ENCODE measurements around the gene AMFR.
"Not testable (repeated sequence)": the region's sequence is repeated elsewhere in the genome, so short reads cannot be mapped to it uniquely, and the experiment has no call there.

Gene AMFR

GRCh38 chr16:56387396-56387795 is 37.9 kb downstream of the AMFR start:
- DNase-seq = no peak

DNA sequence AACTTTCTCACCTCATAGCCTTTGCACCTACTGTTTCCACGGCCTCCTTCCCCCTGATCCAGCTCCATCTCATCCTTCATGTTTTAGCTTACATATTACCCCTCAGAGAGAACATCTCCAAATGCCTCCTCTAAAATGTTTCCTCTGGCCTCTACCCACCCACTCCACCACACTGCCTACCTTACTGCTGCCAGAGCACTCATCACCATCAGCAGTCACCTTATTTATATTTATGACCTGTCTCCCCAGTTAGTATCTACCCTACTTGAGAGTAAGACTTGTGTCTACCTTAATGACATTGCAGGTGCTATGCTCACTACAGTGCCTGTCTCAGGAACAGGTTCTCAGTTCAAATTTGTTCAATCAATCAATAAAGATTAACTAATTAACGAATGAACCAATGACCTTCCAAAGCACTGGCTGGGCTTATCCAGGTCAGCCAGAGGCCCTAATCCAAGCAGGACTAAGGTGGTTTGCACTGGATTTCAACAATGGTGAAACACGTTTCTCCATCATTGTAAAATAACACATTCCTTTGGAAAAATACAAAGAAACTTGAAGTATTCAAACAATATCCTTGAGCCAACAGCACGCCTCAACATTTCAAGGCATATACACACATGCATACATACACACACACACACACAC is 41.1 kb downstream of the AMFR start:
- no peak for DNase-seq

DNA sequence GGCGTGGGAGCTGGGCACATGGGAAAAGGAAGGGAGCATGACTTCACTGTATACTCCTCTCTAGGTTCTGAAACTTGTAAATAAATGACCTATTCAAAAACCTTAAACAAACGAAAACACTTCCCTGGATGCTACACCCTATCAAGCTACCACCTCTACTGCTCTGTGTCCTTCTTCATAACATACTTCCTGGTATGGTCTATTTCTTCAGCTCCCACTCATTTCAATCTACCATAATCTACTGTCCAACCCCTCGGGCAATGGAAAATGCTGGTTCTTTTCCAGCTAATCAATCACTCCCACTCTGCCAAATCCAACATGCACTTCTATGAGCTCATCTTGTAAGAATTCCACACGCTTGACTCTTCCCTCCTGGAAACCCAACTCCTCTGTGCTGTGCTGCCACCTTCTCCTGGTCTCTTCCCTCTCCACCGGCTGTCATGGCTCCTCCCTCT is 42.4 kb downstream of the AMFR start:
- DNase-seq = no peak

DNA sequence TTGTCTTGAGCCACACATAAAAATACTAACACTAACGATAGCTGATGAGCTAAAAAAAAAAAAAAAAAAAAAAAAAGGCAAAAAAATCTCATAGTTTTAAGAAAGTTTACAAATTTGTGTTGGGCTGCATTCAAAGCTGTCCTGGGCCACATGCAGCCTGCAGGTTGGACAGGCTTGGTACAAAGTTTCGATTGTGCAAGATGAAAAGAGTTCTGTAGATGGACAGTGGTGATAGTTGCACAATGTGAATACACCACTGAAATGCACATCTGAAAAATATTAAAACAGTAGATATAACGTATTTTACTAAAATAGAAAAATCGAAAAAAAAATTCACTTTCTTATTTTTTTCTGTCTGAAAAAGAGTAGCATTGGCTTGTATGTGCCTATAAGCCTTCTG is 42.9 kb downstream of the AMFR start:
- no peak for DNase-seq

DNA sequence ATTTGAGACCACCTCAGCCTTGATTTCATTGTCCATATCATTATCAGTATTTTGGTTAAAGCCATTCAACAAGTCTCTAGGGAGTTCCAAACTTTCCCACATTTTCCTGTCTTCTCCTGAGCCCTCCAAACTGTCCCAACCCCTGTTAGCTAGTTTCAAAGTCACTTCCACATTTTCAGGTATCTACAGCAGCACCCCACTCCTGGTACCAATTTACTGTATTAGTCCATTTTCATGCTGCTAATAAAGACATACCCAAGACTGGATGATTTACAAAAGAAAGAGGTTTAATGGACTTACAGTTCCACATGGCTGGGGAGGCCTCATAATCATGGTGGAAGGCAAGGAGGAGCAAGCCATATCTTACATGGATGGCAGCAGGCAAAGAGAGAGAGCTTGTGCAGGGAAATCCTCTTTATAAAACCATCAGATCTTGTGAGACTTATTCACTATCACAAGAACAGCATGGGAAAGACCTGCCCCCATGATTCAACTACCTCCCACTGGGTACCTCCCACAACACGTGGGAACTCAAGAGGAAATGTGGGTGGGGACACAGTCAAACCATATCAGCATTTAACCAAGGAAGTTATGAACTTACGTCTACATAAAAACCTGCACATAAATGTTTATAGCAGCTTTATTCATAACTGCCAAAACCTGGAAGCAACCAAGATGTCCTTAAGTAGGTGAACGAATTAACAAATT is 44.4 kb downstream of the AMFR start:
- DNase-seq = not testable (repeated sequence)

DNA sequence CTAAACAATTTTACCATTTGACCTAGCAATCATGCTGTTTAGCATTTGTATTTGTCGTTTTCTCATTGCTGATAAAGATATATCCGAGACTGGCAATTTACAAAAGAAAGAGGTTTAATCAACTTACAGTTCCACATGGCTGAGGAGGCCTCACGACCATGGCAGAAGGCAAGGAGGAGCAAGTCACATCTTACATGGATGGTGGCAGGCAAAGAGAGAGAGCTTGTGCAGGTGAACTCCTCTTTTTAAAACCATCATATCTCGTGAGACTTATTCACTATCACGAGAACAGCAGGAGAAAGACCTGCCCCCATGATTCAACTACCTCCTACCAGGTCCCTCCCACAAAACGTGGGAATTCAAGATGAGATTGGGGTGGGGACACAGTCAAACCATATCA is 46.3 kb downstream of the AMFR start:
- not testable (repeated sequence) for DNase-seq

DNA sequence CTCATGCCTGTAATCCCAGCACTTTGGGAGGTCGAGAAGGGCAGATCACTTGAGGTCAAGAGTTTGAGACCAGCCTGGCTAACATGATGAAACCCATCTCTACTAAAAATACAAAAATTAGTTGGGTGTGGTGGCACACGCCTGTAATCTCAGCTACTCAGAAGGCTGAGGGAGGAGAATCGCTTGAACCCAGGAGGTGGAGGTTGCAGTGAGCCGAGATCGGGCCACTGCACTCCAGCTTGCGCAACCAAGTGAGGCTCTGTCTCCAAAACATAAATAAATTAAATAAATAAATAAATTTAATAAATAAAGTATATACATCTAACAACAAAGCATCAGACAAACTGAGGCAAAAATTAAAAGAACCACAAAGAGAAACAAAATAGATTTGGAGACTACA is 49.6 kb downstream of the AMFR start:
- not testable (repeated sequence) for DNase-seq

DNA sequence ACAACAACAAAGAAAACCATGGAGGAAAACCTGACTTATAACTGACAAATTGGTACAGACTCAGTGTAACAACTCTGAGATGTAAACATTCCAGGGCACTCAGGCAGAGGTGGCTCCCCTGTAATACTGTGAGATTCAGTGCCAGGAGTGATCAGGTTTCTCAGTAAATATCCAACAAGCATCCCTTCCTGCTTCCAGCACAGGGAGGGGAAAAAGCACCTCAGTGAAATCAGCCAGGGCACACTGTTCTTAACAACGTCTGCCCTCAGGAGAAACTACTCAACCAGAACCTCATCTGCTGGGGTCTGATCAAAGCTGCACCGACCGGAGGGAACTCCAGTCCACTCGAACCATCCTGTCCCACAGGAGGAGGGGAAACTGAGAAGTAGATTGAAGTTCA is 52.3 kb downstream of the AMFR start:
- no peak for DNase-seq

DNA sequence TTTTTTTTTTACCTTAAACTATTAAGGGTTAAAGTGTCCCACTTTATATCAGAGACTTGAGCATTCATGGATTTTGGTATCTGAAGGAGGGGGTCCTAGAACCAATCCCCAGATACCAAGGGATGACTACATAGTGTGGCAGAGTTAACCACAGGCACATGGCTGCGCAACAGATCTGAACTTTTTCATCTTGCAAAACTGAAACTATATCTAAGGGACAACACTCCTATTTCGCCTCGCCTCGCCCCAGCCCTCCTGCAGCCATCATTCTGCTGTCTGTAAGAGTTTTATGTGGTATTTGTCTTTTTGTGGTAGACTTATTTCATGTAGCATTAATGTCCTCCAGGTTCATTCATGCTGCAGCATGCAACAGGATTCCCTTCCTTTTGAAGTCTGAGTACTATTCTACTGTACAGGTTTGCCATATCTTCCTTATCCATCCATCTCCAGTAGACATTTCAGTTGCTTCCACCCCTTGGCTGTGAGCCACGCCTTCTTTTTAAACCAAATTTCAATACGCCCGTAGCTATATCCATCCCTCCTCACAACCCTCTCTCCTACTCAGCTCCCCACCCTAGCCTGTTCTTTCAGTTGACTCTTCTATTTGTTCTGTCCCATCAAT is 53.2 kb downstream of the AMFR start:
- DNase-seq = peak in 2 of 6 experiments; percentile 8 to 23

DNA sequence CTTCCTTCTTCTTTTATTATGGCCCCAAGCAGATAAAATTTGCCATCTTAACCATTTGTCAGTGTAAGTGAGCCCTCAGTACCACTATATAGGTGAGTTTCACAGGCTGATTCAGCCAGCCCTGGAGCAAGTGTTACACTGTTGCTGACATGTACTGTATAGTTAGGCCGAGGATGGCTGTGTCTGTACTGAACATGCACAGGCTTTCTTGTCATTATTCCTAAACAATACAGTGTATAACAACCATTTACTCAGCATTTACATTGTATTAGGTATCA is 53.7 kb downstream of the AMFR start:
- DNase-seq = no peak

GRCh38 chr16:56370875-56371659 is 54.3 kb downstream of the AMFR start:
- no peak for DNase-seq

GRCh38 chr16:56370185-56370874 is 55.0 kb downstream of the AMFR start:
- DNase-seq = no peak

DNA sequence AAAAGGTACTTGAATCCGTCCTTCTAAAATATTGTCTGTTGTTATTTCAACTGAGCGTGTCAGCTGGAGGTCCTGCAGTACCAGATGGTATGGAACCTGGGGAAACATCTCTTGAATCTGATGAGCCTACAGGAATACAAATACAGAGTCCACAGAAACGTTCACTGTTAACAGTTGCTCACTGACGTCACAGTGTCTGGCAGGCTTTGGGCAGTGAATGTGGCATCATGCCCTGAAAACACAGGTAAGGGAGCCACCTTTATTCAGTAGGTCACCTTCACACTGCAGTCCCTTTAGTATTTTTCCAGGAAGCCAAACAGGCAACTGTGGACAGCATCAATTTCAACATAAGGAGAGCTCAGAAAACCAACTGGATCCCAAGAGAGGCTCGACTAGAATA is 56.1 kb downstream of the AMFR start:
- no peak for DNase-seq

- DNase-seq = no peak
These were observed 56.8 kb downstream of the AMFR start for GRCh38 chr16:56368545-56368944.

DNA sequence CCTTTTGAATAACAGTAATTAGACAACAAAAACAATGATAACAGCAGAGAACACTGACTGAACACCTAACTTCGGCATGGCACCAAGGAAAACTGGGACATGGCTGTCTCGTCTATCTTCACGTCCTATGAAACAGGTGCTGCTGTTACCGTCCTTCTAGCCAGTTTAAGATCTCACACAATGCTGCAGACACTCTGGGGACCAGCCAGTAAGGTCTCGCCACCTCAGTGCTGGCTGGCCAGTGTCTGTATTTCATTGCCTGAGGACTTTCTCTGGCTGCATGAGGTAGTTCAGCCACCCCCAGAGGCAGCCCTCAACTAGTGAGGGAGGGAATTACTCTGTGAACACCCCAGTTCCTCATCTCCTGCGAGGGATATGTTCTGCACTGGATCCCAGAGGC is 57.6 kb downstream of the AMFR start:
- no peak for DNase-seq

DNA sequence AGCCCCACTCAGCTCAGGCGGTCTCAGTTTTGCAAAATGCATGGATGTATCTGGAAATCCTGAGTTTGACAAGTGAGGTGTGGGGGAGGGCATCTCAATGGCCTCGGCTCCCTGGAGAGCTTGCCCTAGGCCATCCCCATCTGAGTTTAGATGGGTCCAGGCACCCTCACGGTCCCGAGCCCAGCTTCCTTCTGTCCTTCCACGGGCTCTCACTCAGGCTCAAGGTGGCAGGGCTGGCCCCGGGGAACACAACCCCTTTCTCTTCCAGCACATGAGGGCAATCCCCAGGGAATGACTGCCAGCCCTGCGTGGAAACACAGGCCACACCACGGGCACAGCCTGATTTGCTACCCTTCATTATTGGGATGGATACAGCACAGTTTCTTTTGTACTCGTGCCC is 58.4 kb downstream of the AMFR start:
- no peak for DNase-seq

DNA sequence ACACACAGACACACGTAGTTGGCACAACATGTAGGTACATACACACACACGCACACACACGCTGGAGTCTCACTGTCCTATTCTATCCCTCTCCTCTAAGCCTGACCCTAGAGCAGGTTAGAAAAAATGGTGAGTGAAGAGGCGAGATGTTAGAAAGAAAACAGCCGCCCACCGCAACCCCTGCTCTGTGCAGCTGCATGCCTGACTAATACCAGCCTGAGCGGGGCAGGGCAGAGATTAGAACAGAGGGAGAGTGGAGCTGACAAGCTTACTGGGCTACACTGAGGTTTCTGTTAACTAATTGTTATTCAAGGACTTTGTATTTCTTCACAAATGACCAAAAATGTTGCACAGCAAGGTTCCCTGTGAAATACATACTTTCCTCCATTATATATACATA is 59.8 kb downstream of the AMFR start:
- no peak for DNase-seq

DNA sequence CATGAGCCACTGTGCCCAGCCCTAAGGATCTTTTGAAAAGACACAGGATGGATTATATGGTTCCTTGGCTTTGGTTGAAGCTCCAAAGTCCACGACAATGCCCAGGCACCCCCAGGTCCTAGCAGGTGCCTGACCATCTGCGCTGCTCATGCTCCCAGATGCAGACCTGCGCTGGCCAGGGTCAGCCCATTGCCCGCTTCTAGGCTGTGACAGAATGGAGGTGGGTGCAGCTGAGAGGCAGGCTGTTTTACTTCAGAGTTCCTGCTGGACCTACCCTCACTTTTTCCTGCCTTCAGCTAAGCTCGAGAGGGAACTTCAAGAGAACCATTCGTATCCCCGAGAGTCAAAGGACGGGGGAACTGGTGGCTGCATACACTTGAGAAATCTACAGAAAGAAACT is 60.5 kb downstream of the AMFR start:
- DNase-seq = no peak

- DNase-seq = no peak
These were observed 61.4 kb downstream of the AMFR start for GRCh38 chr16:56363781-56364565.

GRCh38 chr16:56363181-56363716 is 62.1 kb downstream of the AMFR start:
- no peak for DNase-seq

DNA sequence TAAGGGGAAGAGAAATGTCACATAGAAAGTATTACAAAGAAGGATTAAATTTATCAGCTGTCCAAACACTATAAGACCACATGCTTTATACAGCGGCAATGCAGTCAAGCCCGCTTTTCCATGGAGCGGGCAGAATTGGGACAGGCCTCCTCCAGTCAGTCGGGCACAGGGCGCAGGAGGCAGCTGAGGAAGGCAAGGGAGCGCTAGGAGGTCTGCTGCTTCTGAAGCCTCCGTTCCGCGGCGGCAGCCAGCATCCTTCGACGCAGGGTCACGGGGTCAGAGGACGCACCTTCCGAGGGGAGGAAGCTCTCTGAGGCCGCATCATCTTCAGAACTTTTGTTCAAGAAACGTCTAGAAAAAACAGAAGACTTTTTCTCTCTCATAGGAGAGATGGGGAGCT is 62.6 kb downstream of the AMFR start:
- no peak for DNase-seq

GRCh38 chr16:56362057-56362655 is 63.2 kb downstream of the AMFR start:
- DNase-seq = no peak
